ENCODE measurements around the gene POLA2.

POLA2 gene

GRCh38 chr11:65290448-65291165 lies 28.8 kb downstream of the POLA2 start:
- H3K4me3 ChIP-seq (ENCODE audit: low read depth, low read length): no peak overlapping the region
- no peaks in the 10 kb centered on the region for H3K4me1 ChIP-seq (ENCODE audit: control insufficient read depth, insufficient read depth, low read length)
- no peak overlapping the region for H3K9ac ChIP-seq (ENCODE audit: low read depth, low read length)
- H3K36me3 ChIP-seq (ENCODE audit: control insufficient read depth, insufficient read depth, low read length): peaks cover 76% of the 10 kb centered on the region
- no peaks in the 10 kb centered on the region for H3K27me3 ChIP-seq (ENCODE audit: control insufficient read depth, insufficient read depth, low read length)
- H3K9me3 ChIP-seq (ENCODE audit: control insufficient read depth, insufficient read depth, low read length): no peaks in the 10 kb centered on the region

- Histone ChIP-seq H3K4me3 (ENCODE audit: low read depth, low read length) (no peak overlapping the region), H3K36me3 (ENCODE audit: control insufficient read depth, insufficient read depth, low read length) (peaks cover 79% of the 10 kb centered on the region), H3K9ac (ENCODE audit: low read depth, low read length) (no peak overlapping the region), H3K27me3 (ENCODE audit: control insufficient read depth, insufficient read depth, low read length) (no peaks in the 10 kb centered on the region), H3K4me1 (ENCODE audit: control insufficient read depth, insufficient read depth, low read length) (no peaks in the 10 kb centered on the region), H3K9me3 (ENCODE audit: control insufficient read depth, insufficient read depth, low read length) (no peaks in the 10 kb centered on the region)
Observed at GRCh38 chr11:65291613-65292012, 29.9 kb downstream of the POLA2 start.

- Histone ChIP-seq H3K4me3 (ENCODE audit: low read depth, low read length) (no peak overlapping the region), H3K36me3 (ENCODE audit: control insufficient read depth, insufficient read depth, low read length) (peaks cover 68% of the 10 kb centered on the region), H3K9me3 (ENCODE audit: control insufficient read depth, insufficient read depth, low read length) (no peaks in the 10 kb centered on the region), H3K27me3 (ENCODE audit: control insufficient read depth, insufficient read depth, low read length) (no peaks in the 10 kb centered on the region), H3K9ac (ENCODE audit: low read depth, low read length) (no peak overlapping the region), H3K4me1 (ENCODE audit: control insufficient read depth, insufficient read depth, low read length) (no peaks in the 10 kb centered on the region)
Observed at GRCh38 chr11:65292890-65293289, 31.1 kb downstream of the POLA2 start.

GRCh38 chr11:65293909-65294381 lies 32.2 kb downstream of the POLA2 start:
- Histone ChIP-seq H3K36me3 (ENCODE audit: control insufficient read depth, insufficient read depth, low read length) (peaks cover 71% of the 10 kb centered on the region), H3K9me3 (ENCODE audit: control insufficient read depth, insufficient read depth, low read length) (no peaks in the 10 kb centered on the region), H3K4me1 (ENCODE audit: control insufficient read depth, insufficient read depth, low read length) (no peaks in the 10 kb centered on the region), H3K27me3 (ENCODE audit: control insufficient read depth, insufficient read depth, low read length) (no peaks in the 10 kb centered on the region), H3K9ac (ENCODE audit: low read depth, low read length) (no peak overlapping the region), H3K4me3 (ENCODE audit: low read depth, low read length) (no peak overlapping the region)

- no peak overlapping the region for H3K9ac ChIP-seq (ENCODE audit: low read depth, low read length)
- peaks cover 65% of the 10 kb centered on the region for H3K36me3 ChIP-seq (ENCODE audit: control insufficient read depth, insufficient read depth, low read length)
- H3K4me3 ChIP-seq (ENCODE audit: low read depth, low read length): no peak overlapping the region
- no peaks in the 10 kb centered on the region for H3K27me3 ChIP-seq (ENCODE audit: control insufficient read depth, insufficient read depth, low read length)
- no peaks in the 10 kb centered on the region for H3K9me3 ChIP-seq (ENCODE audit: control insufficient read depth, insufficient read depth, low read length)
- no peaks in the 10 kb centered on the region for H3K4me1 ChIP-seq (ENCODE audit: control insufficient read depth, insufficient read depth, low read length)
Observed at GRCh38 chr11:65295001-65295400, 33.2 kb downstream of the POLA2 start.

GRCh38 chr11:65295571-65296341 lies 34.0 kb downstream of the POLA2 start:
- Histone ChIP-seq H3K27me3 (ENCODE audit: control insufficient read depth, insufficient read depth, low read length) (no peaks in the 10 kb centered on the region), H3K4me1 (ENCODE audit: control insufficient read depth, insufficient read depth, low read length) (no peaks in the 10 kb centered on the region), H3K9me3 (ENCODE audit: control insufficient read depth, insufficient read depth, low read length) (no peaks in the 10 kb centered on the region), H3K36me3 (ENCODE audit: control insufficient read depth, insufficient read depth, low read length) (peaks cover 62% of the 10 kb centered on the region), H3K9ac (ENCODE audit: low read depth, low read length) (no peak overlapping the region), H3K4me3 (ENCODE audit: low read depth, low read length) (no peak overlapping the region)

GRCh38 chr11:65297026-65297672 lies 35.4 kb downstream of the POLA2 start:
- H3K4me1 ChIP-seq (ENCODE audit: control insufficient read depth, insufficient read depth, low read length): peaks cover 1% of the 10 kb centered on the region
- no peaks in the 10 kb centered on the region for H3K9me3 ChIP-seq (ENCODE audit: control insufficient read depth, insufficient read depth, low read length)
- H3K4me3 ChIP-seq (ENCODE audit: low read depth, low read length): no peak overlapping the region
- no peaks in the 10 kb centered on the region for H3K27me3 ChIP-seq (ENCODE audit: control insufficient read depth, insufficient read depth, low read length)
- no peak overlapping the region for H3K9ac ChIP-seq (ENCODE audit: low read depth, low read length)
- H3K36me3 ChIP-seq (ENCODE audit: control insufficient read depth, insufficient read depth, low read length): peaks cover 54% of the 10 kb centered on the region

- H3K9ac ChIP-seq (ENCODE audit: low read depth, low read length): no peak overlapping the region
- no peak overlapping the region for H3K4me3 ChIP-seq (ENCODE audit: low read depth, low read length)
- H3K36me3 ChIP-seq (ENCODE audit: control insufficient read depth, insufficient read depth, low read length): peaks cover 50% of the 10 kb centered on the region
- H3K9me3 ChIP-seq (ENCODE audit: control insufficient read depth, insufficient read depth, low read length): no peaks in the 10 kb centered on the region
- H3K4me1 ChIP-seq (ENCODE audit: control insufficient read depth, insufficient read depth, low read length): peaks cover 3% of the 10 kb centered on the region
- H3K27me3 ChIP-seq (ENCODE audit: control insufficient read depth, insufficient read depth, low read length): no peaks in the 10 kb centered on the region
Observed at GRCh38 chr11:65298131-65298535, 36.4 kb downstream of the POLA2 start.

GRCh38 chr11:65298655-65299179 lies 37.0 kb downstream of the POLA2 start:
- Histone ChIP-seq H3K36me3 (ENCODE audit: control insufficient read depth, insufficient read depth, low read length) (peaks cover 44% of the 10 kb centered on the region), H3K27me3 (ENCODE audit: control insufficient read depth, insufficient read depth, low read length) (no peaks in the 10 kb centered on the region), H3K9me3 (ENCODE audit: control insufficient read depth, insufficient read depth, low read length) (no peaks in the 10 kb centered on the region), H3K4me1 (ENCODE audit: control insufficient read depth, insufficient read depth, low read length) (peaks cover 3% of the 10 kb centered on the region), H3K9ac (ENCODE audit: low read depth, low read length) (no peak overlapping the region), H3K4me3 (ENCODE audit: low read depth, low read length) (no peak overlapping the region)

GRCh38 chr11:65300621-65301275 lies 39.0 kb downstream of the POLA2 start:
- H3K36me3 ChIP-seq (ENCODE audit: control insufficient read depth, insufficient read depth, low read length): peaks cover 24% of the 10 kb centered on the region
- H3K4me1 ChIP-seq (ENCODE audit: control insufficient read depth, insufficient read depth, low read length): peaks cover 3% of the 10 kb centered on the region
- H3K9ac ChIP-seq (ENCODE audit: low read depth, low read length): no peak overlapping the region
- no peaks in the 10 kb centered on the region for H3K27me3 ChIP-seq (ENCODE audit: control insufficient read depth, insufficient read depth, low read length)
- no peaks in the 10 kb centered on the region for H3K9me3 ChIP-seq (ENCODE audit: control insufficient read depth, insufficient read depth, low read length)
- H3K4me3 ChIP-seq (ENCODE audit: low read depth, low read length): no peak overlapping the region

Data from iPS-15b (cell line).